GM19099 (cell line): ENCODE measurements around the gene CCNI.
A peak's percentile ranks its signal among the peaks of the same experiment; 100 is the strongest.

ENCODE experiments used
- POLR2A ChIP-seq: IDR thresholded peaks from 3 replicates; pipeline ENCODE4 v1.6.1; 2011; ENCODE audit warnings: low read depth; ENCODE audit not compliant: insufficient read length; ENCODE audit errors: extremely low read depth

Gene CCNI, protein sequence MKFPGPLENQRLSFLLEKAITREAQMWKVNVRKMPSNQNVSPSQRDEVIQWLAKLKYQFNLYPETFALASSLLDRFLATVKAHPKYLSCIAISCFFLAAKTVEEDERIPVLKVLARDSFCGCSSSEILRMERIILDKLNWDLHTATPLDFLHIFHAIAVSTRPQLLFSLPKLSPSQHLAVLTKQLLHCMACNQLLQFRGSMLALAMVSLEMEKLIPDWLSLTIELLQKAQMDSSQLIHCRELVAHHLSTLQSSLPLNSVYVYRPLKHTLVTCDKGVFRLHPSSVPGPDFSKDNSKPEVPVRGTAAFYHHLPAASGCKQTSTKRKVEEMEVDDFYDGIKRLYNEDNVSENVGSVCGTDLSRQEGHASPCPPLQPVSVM

DNA sequence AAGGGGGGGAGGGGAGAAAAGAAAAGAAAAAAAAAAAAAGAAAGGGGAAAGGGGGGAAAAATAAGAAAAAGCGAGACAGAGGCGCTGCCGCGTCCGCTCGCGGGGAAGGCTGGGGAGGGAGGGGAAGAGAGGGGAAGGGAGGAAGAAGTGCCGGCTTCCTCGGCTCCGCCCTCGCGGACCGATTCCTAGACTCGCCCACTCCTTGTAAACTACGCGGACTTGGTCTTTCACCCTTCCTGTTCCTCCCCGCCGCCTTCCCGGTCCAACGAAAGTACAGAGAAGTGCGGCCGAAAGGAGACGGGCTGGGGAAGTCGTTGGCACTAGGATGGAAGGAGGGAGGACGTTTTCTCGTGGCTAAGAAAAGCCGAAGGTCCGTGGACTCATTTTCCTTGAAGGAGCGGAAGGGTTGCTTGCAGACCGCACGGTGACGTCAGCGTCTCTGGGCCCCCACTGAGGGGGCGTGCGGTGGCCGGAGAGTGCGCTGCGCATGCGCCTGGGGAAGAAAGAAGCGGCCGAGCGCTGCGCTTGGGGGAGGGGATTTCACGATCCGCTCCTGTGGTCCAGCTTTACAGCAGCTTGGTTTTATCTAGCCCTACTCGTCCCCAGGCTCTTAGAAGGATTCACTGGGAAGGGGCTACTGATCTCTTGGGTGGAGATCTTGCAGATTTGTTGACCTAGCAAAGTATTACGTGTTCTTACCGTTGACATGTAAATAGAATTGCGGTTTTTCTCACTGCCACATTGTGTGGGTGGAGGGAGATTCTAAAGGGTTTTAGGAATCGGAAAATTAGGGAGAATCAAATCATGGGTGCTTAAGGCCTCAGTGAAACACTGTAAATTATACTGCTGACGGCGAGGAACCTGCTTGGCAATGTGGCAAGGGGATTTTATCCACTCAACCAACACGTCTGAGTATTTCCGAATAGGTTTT, at the start of gene CCNI:
Gene CCNI, minus strand, starts transcription at position 121 of the 931 bp plus-strand sequence. CDS start 9,627 bp downstream, outside the sequence.
- TF ChIP-seq POLR2A = peak; percentile 83

DNA sequence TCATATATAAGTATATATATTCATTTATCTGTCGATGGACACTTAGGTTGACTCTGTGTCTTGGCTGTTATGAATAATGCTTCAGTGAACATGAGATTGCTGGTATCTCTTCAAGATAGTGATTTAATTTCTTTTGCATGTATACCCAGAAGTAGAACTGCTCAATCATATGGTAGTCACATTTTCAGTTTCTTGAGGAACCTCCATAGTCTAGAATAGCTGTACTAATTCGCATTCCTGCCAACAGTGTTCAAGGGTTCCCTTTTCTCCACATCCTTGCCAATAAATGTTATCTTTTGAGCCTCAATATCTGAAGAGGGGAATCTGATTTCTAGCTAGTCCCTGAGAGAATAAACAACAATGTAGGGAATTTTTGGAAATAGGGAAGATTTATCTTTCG, 48.8 kb upstream of the CCNI start:
- TF ChIP-seq POLR2A = no peak

DNA sequence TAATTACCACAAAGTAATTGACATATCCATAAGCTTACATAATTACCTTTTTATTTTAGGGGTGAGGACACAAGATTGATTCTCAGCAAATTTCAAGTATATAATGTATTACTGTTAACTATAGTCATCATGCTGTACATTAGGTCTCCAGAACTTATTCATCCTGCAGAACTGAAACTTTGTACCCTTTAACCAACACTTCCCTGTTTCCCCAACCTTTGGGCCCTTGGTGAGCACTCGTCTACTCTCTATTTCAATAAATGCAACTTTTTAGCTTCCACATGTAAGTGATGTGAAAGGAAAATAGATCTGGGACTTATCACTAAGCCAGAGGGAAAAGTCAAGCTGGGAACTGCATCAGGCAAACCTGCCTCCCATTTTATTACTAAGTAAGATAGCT, 47.6 kb upstream of the CCNI start:
- TF ChIP-seq POLR2A = no peak

DNA sequence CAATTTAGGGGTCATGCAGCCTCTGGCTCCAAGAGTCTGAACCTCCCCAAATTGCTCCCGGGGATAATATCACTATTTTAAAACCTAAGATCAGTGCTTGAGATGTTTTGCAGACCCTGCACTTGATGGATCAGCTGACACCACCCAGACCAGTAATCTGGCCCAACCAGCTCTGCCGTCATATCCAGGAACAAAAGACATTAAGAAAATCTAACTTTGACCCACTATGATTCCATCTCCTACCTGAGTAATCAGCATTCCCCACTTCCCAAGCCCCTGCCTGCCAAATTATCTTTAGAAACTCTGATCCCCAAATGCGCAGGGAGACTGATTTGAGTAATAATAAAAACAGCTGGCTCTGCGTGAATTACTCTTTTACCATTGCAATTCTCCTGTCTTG, 46.9 kb upstream of the CCNI start:
- TF ChIP-seq POLR2A = no peak

DNA sequence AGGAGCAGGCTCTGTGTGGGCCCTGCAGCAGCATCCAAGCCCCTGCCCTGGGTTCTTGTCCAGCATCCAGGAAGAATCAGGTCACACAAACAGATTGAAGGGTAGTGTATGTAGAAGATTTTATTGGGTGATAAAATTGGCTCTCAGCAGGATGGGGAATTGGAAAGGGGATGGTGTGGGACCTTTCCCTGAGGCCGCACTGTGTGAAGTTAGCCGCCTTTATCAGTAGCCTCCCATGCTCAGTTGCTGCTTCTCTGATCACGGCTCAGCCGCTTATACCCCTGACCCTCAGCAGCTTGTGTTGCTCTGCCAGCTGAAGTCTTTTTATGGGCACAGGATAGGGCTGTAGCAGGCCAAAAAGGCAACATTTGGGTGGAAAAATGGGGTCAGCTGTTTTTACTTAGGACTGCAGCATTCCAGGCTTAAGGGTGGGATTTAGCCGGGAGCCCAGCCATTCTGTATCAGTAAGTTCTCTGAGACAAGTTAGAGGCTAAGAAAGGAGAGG, 46.0 kb upstream of the CCNI start:
- TF ChIP-seq POLR2A = no peak

DNA sequence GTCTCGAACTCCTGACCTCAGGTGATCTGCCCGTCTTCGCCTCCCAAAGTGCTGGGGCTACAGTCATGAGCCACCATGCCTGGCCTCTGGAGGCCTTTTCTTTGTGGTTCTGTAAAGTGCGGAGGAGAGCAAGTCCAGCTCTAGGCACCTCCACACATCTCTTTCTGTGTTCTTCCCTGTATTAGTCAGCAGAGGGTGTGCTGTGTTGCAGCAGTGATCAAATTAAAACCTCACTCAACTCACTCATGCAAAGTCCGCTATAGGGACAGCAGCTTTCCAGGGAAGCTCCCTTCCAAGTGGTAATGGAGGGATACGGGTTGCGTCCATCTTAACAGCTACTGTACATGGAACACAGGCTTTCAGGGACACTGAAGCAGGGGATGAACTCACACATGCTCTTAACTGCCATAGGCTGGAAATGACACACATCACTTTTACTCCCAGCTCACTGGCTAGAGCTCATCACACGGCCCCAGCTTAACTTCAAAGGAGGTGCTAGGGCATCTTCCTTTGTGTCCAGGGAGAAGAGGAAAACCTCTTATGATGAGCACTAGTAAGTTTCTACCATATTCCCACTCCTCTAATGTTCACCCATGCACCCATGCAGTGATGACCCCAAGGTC, 45.2 kb upstream of the CCNI start:
- no peak for TF ChIP-seq POLR2A

DNA sequence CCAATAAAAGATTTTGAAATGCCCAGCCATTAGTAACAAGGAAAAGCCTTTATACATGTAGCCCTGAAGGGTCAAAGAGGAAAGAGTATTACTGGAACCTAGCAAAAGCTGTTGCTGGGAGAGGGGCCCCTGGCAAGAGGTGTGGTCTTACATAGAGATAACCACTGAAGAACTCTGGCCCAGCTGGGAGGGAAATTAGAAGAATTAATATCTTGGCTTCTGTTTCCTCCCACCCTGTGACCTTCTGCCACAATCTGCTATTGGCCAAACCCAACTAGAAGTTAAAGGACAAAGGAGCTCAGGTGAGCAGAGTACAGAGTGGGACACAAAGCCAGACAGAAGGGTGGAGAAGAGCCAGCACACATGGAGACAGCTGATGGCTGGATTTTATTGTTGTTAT, 41.9 kb upstream of the CCNI start:
- TF ChIP-seq POLR2A = no peak

DNA sequence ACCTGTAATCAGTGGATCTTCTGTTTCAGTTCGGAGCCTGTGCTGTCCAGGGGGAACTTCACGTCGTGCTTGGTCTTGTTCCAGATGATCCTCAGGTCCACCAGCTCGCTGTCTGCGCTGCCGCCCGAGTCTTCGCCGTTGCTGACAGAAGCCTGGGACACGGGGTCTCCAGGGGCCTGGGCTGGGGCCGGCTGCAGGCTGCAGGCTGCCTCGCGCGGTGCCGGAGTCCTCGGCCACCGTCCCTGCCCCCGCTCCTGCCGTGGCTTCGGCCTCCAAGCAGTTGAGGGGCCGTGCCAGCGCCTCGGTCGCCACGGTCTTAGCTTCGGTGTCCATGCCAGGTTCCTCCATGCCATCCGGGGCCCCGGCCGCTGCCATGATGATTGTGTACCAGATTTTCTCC, 37.3 kb upstream of the CCNI start:
- TF ChIP-seq POLR2A = no peak

DNA sequence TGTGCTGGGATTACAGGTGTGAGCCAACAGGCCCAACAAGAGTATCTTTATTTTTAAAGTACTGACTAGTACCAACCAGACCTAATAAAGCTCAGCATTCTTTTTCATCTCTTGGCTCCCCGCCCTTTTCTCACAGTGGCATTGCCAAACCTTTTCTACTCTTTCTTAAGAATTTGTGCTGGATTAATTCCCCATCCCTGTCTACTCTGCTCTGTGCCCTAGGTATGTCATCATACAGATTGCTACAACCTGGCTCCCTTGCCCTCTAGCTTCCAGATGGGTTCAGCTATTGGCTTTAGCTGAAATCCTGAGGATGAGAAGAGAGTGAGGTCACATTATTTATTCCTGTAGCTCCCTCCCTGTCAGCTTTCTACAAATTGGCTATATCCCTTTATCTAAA, 34.9 kb upstream of the CCNI start:
- TF ChIP-seq POLR2A = no peak

DNA sequence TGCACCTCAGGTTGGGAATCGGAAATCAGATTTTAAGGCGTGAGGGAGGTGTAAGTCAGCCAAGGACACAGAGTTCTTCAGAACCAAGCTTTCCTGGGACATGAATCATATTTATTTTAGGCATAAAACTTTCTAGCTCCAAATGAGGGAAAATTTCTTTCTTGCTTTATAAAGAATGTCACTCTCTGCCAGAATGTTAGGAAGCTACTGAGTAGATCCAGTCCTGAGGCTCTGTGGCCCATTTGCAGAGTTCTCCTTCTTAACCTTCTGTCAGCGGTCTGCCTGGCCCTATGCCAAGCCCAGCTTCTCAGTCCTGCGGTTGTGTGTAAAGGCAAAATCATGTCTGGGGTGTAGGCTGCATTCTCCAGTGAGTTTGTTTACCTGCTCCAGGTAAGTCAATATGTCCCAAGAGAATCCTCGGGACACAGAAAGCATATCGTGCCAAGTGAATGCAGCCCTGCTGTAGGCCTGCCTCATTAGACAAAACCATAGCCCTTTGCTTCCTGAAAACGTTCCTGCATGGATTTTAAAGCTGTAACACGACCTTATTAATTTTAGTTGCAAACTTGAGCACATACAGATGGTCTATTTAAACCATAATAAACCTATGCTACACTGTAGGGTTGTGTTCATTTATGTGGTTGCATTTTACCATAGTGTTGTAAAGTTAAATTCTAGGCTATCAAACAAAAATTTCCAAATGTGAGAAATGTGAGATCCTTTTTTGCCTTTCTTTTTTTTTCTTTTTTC, 29.2 kb upstream of the CCNI start:
- no peak for TF ChIP-seq POLR2A

DNA sequence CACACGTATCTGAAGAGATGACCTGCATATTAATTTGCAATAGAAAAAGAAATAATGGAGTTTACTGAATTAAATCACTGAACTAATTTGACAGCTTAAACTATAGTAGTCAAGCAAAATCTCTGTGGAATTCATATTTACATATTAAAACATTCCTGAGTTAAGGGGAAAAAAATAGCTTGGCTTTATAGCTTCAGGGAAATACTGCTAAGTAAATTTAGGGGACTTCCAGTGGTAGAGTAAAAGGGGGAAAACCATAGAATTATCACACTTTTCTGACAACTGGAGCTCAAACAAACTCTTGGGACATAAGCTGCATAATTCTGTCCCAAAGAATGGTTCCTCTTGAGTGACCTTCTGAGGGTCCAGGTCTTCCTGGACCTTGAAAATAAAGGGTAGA, 28.6 kb upstream of the CCNI start:
- TF ChIP-seq POLR2A = no peak

DNA sequence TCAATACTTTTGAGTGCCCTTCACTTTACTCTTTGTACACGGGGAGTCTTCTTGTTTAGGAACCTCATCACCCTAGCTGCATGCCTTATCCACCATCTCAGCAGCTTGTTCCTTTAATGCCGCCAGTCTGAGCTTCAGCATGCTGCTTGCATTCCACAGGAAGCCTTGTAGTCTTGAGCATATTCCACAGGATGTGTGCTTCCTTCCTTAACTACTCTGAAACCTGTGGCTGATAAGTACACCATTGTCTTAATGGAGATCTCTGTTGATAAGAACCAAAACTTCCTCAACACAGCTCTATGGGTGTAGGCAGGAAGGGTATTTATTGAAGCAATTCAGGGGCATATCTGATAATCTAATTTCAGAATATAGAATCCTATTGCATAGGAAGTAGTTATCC, 24.4 kb upstream of the CCNI start:
- no peak for TF ChIP-seq POLR2A

DNA sequence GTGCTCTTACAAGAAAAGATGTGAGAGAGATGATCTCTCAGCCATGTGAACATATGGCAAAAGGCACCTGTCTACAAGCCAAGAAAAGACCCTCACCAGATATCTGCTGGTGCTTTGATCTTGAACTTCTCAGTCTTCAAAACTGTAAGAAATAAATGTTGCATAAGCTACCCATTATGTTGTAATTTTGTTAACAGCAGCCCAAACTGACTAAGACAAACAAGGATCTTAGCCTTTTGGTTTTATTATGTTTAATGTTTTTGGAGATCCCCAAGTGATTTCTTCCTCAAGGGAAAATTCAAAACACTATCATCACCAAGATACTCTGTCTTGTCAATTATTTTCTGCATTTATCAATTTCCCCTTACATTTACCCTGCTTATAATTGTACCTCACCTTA, 21.8 kb upstream of the CCNI start:
- no peak for TF ChIP-seq POLR2A

DNA sequence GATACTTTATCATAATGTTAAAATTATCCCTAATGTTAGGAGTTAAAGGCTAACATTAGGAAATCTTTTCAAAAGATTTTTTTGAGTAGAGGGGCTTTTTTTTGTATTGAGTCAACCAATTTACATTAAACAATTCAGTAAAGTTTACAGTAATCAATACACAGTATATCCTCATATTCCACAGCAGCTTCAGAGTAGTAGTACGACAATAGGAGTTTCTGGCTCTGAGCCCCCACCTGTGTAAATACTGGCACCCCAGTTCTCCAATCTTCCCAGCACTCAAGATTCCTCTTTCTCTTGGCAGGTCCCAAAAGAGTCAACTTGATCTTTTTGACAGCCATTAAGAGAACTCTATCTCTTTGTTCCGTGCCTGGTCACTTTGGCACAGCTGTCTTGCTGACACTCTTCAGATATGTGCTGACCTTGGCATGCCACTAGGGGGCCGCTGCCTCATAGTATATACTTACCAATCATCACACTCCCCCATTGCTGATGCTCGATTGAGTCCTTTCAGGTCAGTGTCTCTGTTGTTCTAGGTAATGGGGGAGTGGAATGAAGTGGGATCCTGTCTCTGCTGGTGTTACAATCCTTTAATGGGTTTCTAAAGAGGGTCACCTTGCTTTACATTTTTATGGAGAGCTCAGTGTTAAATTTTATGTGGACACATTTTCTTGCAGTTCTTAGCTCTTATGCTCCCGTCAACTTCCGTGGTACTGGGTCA, 19.5 kb upstream of the CCNI start:
- no peak for TF ChIP-seq POLR2A
